Peyer's patch (tissue), 4 donors: Measurements from ENCODE around the gene GABRA5. TPM values are rescaled to one million over a fixed set of nuclear protein-coding genes. Genes with fewer than 3 reads are reported as not detected.

Source experiments
- DNase-seq, 3 donors: peaks; one replicate each; pipeline ENCODE4 v3.0.0-alpha.2; 2017 to 2019
- H3K27ac ChIP-seq, 4 donors: fragments of 200-600 bp; sonication (generic); one replicate each; pipeline ENCODE4 v1.5.1; 2016 to 2019
- H3K27me3 ChIP-seq, 2 donors: fragments of 200-600 bp; sonication (generic); one replicate each; pipeline ENCODE4 v1.5.1; 2019
- H3K36me3 ChIP-seq, 3 donors: fragments of 200-600 bp; sonication (generic); one replicate each; pipeline ENCODE4 v1.5.1; 2016 to 2019
- H3K4me1 ChIP-seq, 4 donors: fragments of 200-600 bp; sonication (generic); one replicate each; pipeline ENCODE4 v1.5.1; 2016 to 2019
- H3K4me3 ChIP-seq, 4 donors: fragments of 200-600 bp; sonication (generic); 1 replicate in 3 of 4; 2 replicates in 1 of 4; pipeline ENCODE4 v1.5.1; 2016 to 2019; ENCODE audit warnings: mild to moderate bottlenecking in 1 of 4
- H3K9me3 ChIP-seq, 4 donors: fragments of 200-600 bp; sonication (generic); one replicate each; pipeline ENCODE4 v1.5.1; 2016 to 2019; ENCODE audit warnings: mild to moderate bottlenecking in 1 of 4
- POLR2A ChIP-seq, 2 donors: fragments of 450-650 bp; IDR thresholded peaks; one replicate each; pipeline ENCODE4 v1.5.1; 2017; ENCODE audit warnings: antibody characterized with exemption in 2 of 2, mild to moderate bottlenecking in 2 of 2, moderate library complexity in 2 of 2
- total RNA-seq, 4 donors: library from RNA; depleted of rRNA; stranded (reverse); fragments of >200 nt; gene quantifications; one replicate each; pipeline ENCODE4 v1.1.0, GENCODE V29; 2016
- TF ChIP-seq, protein P1 (sequence below), 6 experiments: fragments of 450-650 bp in 4 of 6; fragments of 200-600 bp in 2 of 6; sonication (generic) in 1 of 6; IDR thresholded peaks; one replicate each; pipeline ENCODE4 v1.5.1; 2017 to 2019; ENCODE audit warnings: antibody characterized with exemption in 6 of 6, mild to moderate bottlenecking in 3 of 6, moderate library complexity in 1 of 6

Gene GABRA5
- total RNA-seq, 4 donors from 2014 or later, result not detected

DNA sequence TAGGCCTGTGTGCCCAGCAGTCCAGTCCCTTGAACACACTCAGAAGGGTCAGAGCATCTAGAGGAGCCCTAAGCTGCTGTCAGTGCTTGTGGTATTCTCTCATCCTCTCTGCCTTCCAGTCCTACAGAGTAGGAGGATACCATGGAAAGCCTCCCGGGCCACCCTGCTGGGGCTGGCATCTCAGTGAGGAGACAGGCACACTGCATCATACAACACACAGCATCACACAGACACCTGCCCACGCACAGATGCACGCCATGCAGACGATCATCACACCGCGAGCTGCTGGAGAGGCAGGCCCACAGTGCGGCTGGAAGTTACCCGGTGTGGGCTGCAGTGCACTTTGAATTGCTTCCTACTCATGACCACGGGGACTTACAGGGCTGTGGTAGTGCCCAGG lies 15.2 kb downstream of the GABRA5 start:
- Histone ChIP-seq H3K9me3 (no peaks in the 10 kb centered on the region), H3K27ac (no peak overlapping the region), H3K4me3 (no peak overlapping the region), H3K4me1 (no peaks in the 10 kb centered on the region), H3K27me3 (no peaks in the 10 kb centered on the region), H3K36me3 (no peaks in the 10 kb centered on the region)
- DNase-seq, result no peak
- TF ChIP-seq POLR2A (IDR thresholded peaks at IDR 0.05), result no peak
- TF ChIP-seq, protein P1, sequence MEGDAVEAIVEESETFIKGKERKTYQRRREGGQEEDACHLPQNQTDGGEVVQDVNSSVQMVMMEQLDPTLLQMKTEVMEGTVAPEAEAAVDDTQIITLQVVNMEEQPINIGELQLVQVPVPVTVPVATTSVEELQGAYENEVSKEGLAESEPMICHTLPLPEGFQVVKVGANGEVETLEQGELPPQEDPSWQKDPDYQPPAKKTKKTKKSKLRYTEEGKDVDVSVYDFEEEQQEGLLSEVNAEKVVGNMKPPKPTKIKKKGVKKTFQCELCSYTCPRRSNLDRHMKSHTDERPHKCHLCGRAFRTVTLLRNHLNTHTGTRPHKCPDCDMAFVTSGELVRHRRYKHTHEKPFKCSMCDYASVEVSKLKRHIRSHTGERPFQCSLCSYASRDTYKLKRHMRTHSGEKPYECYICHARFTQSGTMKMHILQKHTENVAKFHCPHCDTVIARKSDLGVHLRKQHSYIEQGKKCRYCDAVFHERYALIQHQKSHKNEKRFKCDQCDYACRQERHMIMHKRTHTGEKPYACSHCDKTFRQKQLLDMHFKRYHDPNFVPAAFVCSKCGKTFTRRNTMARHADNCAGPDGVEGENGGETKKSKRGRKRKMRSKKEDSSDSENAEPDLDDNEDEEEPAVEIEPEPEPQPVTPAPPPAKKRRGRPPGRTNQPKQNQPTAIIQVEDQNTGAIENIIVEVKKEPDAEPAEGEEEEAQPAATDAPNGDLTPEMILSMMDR (IDR thresholded peaks at IDR 0.05), result no peak

DNA sequence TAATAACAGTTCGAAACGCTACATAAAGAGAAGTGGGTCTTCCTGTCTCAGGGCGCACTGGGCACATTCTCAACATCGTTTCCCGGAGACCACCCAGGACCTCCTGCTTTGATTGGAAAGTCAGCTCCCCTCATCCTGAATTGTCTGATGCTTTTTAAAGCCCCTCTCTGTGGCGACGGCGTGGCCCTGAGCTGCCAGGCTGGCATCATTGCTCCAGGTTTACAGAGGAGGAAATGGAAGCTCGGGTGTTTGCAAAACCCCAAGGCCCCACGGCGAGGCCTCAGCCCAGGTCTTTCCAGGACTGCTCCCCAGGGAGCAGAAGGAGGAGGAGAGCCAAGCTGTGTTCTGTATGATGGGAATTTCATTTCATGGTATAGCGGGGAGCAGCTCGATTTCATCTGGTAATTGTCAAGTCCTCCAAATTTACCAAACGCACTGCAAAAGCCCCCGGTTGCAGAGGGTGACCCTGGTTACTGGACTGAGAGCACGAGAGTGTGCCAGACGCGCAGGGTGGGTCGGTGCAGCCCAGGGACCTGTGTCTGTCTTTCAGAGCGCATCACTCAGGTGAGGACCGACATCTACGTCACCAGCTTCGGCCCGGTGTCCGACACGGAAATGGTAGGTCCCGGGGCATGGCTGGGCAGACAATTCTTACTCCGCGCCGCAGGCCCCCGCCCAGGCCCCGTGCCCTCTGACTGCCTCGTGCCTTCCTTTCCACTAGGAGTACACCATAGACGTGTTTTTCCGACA lies 15.9 kb downstream of the GABRA5 start:
- H3K4me1 ChIP-seq, result no peaks in the 10 kb centered on the region
- no peak for DNase-seq
- H3K36me3 ChIP-seq, result no peaks in the 10 kb centered on the region
- no peak overlapping the region for H3K4me3 ChIP-seq
- no peaks in the 10 kb centered on the region for H3K9me3 ChIP-seq
- no peak overlapping the region for H3K27ac ChIP-seq
- TF ChIP-seq, protein P1 (IDR thresholded peaks at IDR 0.05), result no peak
- TF ChIP-seq POLR2A (IDR thresholded peaks at IDR 0.05), result no peak
- H3K27me3 ChIP-seq, result no peaks in the 10 kb centered on the region

DNA sequence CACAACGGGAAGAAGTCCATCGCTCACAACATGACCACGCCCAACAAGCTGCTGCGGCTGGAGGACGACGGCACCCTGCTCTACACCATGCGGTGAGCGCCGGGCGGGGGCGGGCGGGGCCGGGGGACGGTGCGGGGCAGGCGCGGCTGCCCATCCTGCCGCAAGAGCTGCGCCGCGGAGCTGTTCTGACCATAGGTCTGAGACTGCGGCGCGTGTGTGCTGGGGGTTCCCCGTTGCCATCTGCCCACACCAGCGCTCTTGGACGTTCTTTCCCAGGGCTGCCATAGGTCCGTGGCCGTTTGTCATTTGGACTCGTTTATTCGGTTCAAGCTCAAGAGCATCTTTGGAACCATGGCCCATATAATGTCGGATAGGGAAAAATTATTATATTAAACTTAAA lies 16.6 kb downstream of the GABRA5 start:
- TF ChIP-seq POLR2A (IDR thresholded peaks at IDR 0.05), result no peak
- TF ChIP-seq, protein P1 (IDR thresholded peaks at IDR 0.05), result no peak
- Histone ChIP-seq H3K27me3 (no peaks in the 10 kb centered on the region), H3K4me3 (no peak overlapping the region)

DNA sequence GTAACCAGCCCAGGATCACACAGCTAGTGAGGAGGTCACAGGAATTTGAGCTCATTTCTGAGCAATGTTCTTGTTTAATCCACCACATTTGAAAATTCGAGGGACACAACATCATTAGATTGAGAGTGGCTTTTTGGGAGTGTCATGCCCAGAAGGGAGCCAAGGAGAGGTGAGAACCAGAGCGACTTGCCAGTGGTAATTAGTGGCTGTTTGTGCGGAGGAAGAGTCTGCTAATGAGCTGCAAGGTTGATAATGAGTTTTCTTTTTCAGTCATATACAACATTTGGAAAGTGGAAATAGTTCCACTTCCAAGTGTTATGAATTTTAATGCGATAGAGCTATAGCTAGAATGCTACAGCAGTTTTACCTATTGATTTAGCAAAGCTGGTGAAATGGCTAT lies 19.7 kb downstream of the GABRA5 start:
- no peaks in the 10 kb centered on the region for H3K9me3 ChIP-seq
- H3K27ac ChIP-seq, result no peak overlapping the region
- no peak overlapping the region for H3K4me3 ChIP-seq
- H3K4me1 ChIP-seq, result no peaks in the 10 kb centered on the region
- DNase-seq, result no peak
- no peaks in the 10 kb centered on the region for H3K36me3 ChIP-seq
- TF ChIP-seq, protein P1 (IDR thresholded peaks at IDR 0.05), result no peak
- no peak for TF ChIP-seq POLR2A (IDR thresholded peaks at IDR 0.05)
- H3K27me3 ChIP-seq, result no peaks in the 10 kb centered on the region

More for the DNA sequence above, 16.6 kb downstream of the GABRA5 start:
- no peak for DNase-seq
- Histone ChIP-seq H3K4me1 (no peaks in the 10 kb centered on the region), H3K27ac (no peak overlapping the region), H3K36me3 (no peaks in the 10 kb centered on the region), H3K9me3 (no peaks in the 10 kb centered on the region)

DNA sequence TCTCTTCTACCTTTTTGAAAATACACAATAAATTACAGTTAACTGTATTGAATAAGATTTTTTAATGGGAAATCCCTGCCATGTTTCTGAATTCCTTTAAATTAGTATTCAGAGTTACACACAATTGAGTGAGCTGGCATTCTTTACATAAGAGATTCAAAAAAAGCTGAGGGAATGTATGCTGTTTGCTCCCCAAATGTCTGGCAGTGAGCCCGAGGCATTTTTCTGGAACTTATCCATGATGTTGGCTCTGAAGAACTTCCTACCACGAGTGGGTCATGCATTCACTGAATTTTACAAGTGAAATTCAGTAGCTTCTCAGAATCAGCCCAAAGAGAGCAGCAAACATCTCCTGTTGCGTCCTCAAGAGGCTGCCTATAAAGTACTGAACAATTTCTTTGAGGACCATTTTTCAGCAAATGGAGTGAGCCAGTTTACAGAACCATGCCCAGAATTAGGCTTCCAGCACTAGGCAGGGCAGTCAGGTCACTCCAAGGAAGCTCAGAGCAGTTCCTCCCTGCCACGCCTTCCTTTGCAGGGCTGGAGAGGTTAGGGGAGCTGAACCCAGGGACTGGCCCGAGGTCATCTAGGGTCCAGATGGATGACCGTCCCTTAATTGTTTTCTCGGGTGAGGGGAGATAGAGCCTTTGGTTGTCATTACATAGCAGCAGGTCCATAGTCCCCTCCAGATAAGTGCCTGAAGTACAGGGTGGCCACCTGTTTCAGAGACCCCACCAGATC lies 21.2 kb downstream of the GABRA5 start:
- Histone ChIP-seq H3K27ac (no peak overlapping the region), H3K9me3 (no peaks in the 10 kb centered on the region), H3K4me1 (no peaks in the 10 kb centered on the region), H3K4me3 (no peak overlapping the region), H3K27me3 (no peaks in the 10 kb centered on the region), H3K36me3 (no peaks in the 10 kb centered on the region)
- no peak for DNase-seq
- TF ChIP-seq, protein P1 (IDR thresholded peaks at IDR 0.05), result no peak
- no peak for TF ChIP-seq POLR2A (IDR thresholded peaks at IDR 0.05)
